HL-60 (cell line): ENCODE measurements around the gene PSMD8.

Experiments
- DNase-seq, 2 experiments: peaks; one replicate each; pipeline ENCODE4 v3.0.0-alpha.2; 2010 to 2020; ENCODE audit warnings: low read depth in 1 of 2, low spot score in 1 of 2
- H3K27ac ChIP-seq: fragments of 250-450 bp; sonication (Bioruptor Pico); replicated peaks from 2 replicates; pipeline ENCODE4 v1.5.1; 2020; ENCODE audit warnings: mild to moderate bottlenecking, moderate library complexity
- H3K27me3 ChIP-seq: fragments of 250-450 bp; sonication (Bioruptor Pico); 2 replicates; pipeline ENCODE4 v1.5.1; 2021; ENCODE audit warnings: mild to moderate bottlenecking, moderate library complexity; ENCODE audit not compliant: insufficient read depth, poor library complexity, severe bottlenecking
- H3K4me3 ChIP-seq: replicated peaks from 2 replicates; pipeline ENCODE4 v1.5.1; 2011; ENCODE audit warnings: mild to moderate bottlenecking, control low read depth, low read length; ENCODE audit not compliant: insufficient read depth
- SPI1 ChIP-seq: IDR thresholded peaks from 2 replicates; pipeline ENCODE4 v1.6.1; 2012; ENCODE audit warnings: low read depth, mild to moderate bottlenecking, borderline replicate concordance
- TF ChIP-seq, protein P1 (sequence below): IDR thresholded peaks from 2 replicates; pipeline ENCODE4 v1.6.1; 2012; ENCODE audit warnings: low read depth; ENCODE audit not compliant: insufficient replicate concordance

PSMD8 gene

DNA sequence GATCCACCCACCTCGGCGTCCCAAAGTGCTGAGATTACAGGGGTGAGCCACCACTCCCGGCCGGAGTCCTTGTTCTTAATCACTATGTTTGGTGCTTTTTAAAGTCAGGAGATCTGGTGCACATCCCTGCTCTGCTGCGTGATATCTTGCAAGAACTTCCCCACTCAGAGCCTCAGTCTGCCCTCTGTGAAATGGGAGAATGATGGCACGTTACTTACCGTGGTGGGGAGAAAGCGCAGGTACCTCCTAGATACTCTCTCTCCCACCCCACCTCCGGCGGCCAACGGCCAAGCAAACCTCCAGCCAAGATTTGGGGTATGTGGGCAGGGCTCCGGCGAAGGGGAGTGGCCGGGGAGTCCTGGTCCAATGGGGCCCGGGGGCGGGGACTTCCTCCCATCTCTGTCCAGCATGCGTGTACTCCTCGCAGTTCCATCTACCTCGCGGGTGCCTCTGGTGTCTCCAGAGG is 58.9 kb downstream of the PSMD8 start, which contains the start of gene RYR1:
TSS of gene RYR1 (plus strand) at position 424 of the 466 bp plus-strand sequence. CDS start 139 bp downstream, outside the sequence.
- H3K27me3 ChIP-seq: peaks cover 2% of the 10 kb centered on the region
- DNase-seq: peak in 1 of 2 experiments; percentile 7
- no peak within 1 kb of the TSS for H3K4me3 ChIP-seq
- no peak within 1 kb of the TSS for H3K27ac ChIP-seq
- TF ChIP-seq, protein P1, sequence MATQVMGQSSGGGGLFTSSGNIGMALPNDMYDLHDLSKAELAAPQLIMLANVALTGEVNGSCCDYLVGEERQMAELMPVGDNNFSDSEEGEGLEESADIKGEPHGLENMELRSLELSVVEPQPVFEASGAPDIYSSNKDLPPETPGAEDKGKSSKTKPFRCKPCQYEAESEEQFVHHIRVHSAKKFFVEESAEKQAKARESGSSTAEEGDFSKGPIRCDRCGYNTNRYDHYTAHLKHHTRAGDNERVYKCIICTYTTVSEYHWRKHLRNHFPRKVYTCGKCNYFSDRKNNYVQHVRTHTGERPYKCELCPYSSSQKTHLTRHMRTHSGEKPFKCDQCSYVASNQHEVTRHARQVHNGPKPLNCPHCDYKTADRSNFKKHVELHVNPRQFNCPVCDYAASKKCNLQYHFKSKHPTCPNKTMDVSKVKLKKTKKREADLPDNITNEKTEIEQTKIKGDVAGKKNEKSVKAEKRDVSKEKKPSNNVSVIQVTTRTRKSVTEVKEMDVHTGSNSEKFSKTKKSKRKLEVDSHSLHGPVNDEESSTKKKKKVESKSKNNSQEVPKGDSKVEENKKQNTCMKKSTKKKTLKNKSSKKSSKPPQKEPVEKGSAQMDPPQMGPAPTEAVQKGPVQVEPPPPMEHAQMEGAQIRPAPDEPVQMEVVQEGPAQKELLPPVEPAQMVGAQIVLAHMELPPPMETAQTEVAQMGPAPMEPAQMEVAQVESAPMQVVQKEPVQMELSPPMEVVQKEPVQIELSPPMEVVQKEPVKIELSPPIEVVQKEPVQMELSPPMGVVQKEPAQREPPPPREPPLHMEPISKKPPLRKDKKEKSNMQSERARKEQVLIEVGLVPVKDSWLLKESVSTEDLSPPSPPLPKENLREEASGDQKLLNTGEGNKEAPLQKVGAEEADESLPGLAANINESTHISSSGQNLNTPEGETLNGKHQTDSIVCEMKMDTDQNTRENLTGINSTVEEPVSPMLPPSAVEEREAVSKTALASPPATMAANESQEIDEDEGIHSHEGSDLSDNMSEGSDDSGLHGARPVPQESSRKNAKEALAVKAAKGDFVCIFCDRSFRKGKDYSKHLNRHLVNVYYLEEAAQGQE: peak; percentile 60
- no peak for TF ChIP-seq SPI1
